PFSK-1 (cell line): ENCODE results near the gene ZFC3H1.

Experiments
- FOXP2 ChIP-seq: optimal IDR thresholded peaks from 2 replicates; pipeline ENCODE3; 2011; ENCODE audit warnings: borderline replicate concordance, control low read depth, inconsistent platforms; ENCODE audit not compliant: insufficient read depth; ENCODE audit errors: extremely low read length, extremely low read depth
- POLR2AphosphoS5 ChIP-seq: IDR thresholded peaks from 2 replicates; pipeline ENCODE4 v1.6.1; 2012; ENCODE audit warnings: low read depth, mild to moderate bottlenecking, control low read depth, low read length, moderate library complexity
- REST ChIP-seq, 2 experiments: IDR thresholded peaks; 2 replicates each; pipeline versions ENCODE4 v1.6.1 to v1.8.0; 2011 to 2012; ENCODE audit warnings: low read depth in 2 of 2, low read length in 2 of 2, control low read depth in 1 of 2, inconsistent platforms in 1 of 2, mild to moderate bottlenecking in 1 of 2, moderate library complexity in 1 of 2; ENCODE audit not compliant: insufficient read depth in 1 of 2
- SIN3A ChIP-seq: IDR thresholded peaks from 2 replicates; pipeline ENCODE4 v1.6.1; 2012; ENCODE audit warnings: mild to moderate bottlenecking, low read length, moderate library complexity, borderline replicate concordance; ENCODE audit not compliant: insufficient read depth
- TAF1 ChIP-seq: IDR thresholded peaks from 2 replicates; pipeline ENCODE4 v1.6.1; 2012; ENCODE audit warnings: low read length, control low read depth, borderline replicate concordance; ENCODE audit not compliant: insufficient read depth

Gene ZFC3H1

GRCh38 chr12:71625476-71625875 lies 38.2 kb downstream of the ZFC3H1 start:
- TF ChIP-seq REST (IDR thresholded peaks at IDR 0.05; ENCODE audit: insufficient read depth in 1 of 2, low read depth in 2 of 2, low read length in 2 of 2) (no peak), FOXP2 (no peak), TAF1 (no peak), POLR2AphosphoS5 (no peak)

GRCh38 chr12:71621938-71622337 lies 41.7 kb downstream of the ZFC3H1 start:
- TF ChIP-seq FOXP2 (no peak), POLR2AphosphoS5 (no peak), REST (IDR thresholded peaks at IDR 0.05; ENCODE audit: insufficient read depth in 1 of 2, low read depth in 2 of 2, low read length in 2 of 2) (no peak), TAF1 (no peak), SIN3A (no peak)

DNA sequence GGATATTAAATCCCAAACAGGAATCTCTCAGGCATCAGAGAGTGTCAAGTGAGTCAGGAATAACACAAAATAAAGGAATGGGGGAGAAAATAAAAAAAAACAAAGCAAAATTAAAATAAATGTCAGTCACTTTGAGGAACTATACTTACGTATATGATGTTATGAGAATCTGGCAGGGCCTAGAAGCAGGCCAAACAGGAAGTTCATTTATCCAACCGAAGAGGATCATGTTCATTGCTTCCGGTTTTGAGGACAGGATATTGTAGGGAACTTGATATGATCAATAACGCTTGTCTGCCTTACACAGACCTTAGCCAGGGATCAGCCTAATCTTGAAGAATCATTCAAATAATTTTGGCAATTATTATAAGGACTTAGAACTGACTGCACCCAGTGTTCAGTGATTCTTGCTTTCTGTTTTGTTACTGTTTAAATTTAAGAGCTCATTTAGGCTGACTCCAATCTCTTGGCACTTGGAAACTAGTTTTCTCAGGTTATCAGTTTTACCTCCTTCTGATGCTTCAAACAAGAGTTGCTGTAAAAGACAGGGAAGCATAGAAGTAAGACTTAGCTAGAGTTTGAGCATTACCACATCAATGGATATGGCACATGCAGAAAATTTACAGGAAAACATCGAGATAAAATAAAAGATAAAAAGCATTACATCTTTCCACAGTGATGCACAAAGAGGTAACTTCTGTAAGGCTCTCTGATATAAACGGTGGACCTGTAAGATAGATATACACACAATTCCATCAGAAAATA lies 53.4 kb downstream of the ZFC3H1 start:
- TF ChIP-seq FOXP2 (no peak), POLR2AphosphoS5 (no peak), TAF1 (no peak), REST (IDR thresholded peaks at IDR 0.05; ENCODE audit: insufficient read depth in 1 of 2, low read depth in 2 of 2, low read length in 2 of 2) (no peak), SIN3A (no peak)

- TF ChIP-seq SIN3A (no peak), REST (IDR thresholded peaks at IDR 0.05; ENCODE audit: insufficient read depth in 1 of 2, low read depth in 2 of 2, low read length in 2 of 2) (no peak), FOXP2 (no peak), POLR2AphosphoS5 (no peak), TAF1 (no peak)
Observed at GRCh38 chr12:71607494-71608330, 55.9 kb downstream of the ZFC3H1 start.
